Endometrial microvascular endothelial cells (primary cell): ENCODE results near the gene RELL1. TPM values are rescaled to one million over a fixed set of nuclear protein-coding genes. Genes with fewer than 3 reads are reported as not detected.

ENCODE experiments used
- in situ Hi-C: cut with HindIII; loops from 2 replicates; pipeline ENCODE4 v1.10.0; 2017; ENCODE audit warnings: low sequenced_read_pairs, low pct_unique_long_range_greater_than_20kb; ENCODE audit errors: inconsistent ontology term
- total RNA-seq: library from RNA; depleted of rRNA; stranded (reverse); fragments of >200 nt; gene quantifications from one replicate; pipeline ENCODE4 v1.2.3, GENCODE V29; 2015; ENCODE audit errors: inconsistent ontology term

Gene RELL1
- total RNA-seq, 1 donor from 2014 or later: 214 TPM

- in situ Hi-C loops: loop anchor here (5.0 kb wide), 1 partner anchor 37 kb away; the partner anchor contains the start of gene RELL1
These were observed 35.7 kb downstream of the RELL1 start for GRCh38 chr4:37650481-37650880.

- in situ Hi-C loops: no loop called here
These were observed 36.9 kb downstream of the RELL1 start for GRCh38 chr4:37649268-37649667.

- in situ Hi-C loops: no loop called here
These were observed 37.9 kb downstream of the RELL1 start for GRCh38 chr4:37648084-37648817.

DNA sequence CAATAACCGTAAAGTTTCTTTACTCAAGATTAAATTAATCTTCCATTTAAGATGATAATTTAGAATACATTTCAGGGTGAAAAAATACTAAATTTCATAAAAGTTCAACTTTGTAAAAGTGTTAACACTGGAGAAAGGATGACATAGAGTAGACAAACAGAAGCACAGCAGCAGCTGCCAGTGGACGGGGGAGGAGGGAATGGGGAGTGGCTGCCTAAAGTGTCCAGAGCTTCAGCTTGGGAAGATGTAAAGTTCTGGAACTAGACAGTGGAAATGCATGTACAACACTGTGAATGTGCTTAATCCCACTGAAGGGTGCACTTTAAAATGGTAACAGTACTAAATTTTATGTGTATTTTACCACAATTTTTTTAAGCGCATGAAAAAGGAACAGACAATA lies 39.9 kb downstream of the RELL1 start:
- in situ Hi-C loops: no loop called here

- in situ Hi-C loops: no loop called here
These were observed 40.4 kb downstream of the RELL1 start for GRCh38 chr4:37645736-37646135.

GRCh38 chr4:37644962-37645361 lies 41.2 kb downstream of the RELL1 start:
- in situ Hi-C loops: no loop called here

DNA sequence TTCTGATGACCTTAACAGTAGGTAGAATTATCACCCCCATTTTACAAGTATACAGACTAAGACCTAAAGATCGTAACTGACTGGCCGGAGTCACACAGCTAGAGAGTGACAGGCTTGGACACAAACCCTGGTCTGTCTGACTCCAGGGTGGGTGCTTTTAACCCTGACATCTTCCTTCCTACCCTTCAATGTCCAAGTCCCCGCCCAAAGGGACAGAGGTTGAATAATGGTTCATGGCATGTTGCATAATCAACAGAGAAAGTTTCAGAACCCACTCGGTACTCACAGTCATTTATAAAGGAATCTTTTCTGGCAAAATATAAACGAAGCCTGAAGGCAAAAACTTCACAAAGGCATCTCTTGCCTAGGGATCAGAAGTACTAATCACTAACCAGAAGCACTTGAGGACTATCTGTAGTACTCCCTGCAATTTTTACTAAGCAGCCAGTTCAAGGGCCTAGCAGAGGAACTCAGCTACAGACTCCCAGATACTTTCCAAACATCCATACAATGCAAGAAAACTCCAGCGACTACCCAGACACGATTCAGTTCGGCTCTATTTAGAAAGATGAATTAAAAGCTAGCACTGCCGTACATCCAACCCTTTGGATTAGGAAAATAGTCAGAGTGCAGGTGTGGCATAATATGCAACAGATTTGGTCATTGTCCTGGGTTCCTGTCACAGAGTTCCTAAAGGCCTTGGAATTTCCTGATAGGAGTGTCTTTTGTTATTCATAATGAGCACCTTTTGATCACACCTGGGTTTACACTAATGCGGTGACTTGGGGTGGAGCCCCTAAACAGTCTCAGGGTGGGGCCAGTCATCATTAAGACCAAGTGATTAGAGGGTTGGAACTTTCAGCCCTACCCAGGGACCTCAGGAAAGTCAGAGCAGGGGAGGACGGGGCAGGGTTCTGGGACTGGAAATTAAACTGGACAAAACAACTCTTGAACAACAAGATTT lies 44.0 kb downstream of the RELL1 start:
- in situ Hi-C loops: no loop called here

GRCh38 chr4:37641352-37641751 lies 44.8 kb downstream of the RELL1 start:
- in situ Hi-C loops: no loop called here

DNA sequence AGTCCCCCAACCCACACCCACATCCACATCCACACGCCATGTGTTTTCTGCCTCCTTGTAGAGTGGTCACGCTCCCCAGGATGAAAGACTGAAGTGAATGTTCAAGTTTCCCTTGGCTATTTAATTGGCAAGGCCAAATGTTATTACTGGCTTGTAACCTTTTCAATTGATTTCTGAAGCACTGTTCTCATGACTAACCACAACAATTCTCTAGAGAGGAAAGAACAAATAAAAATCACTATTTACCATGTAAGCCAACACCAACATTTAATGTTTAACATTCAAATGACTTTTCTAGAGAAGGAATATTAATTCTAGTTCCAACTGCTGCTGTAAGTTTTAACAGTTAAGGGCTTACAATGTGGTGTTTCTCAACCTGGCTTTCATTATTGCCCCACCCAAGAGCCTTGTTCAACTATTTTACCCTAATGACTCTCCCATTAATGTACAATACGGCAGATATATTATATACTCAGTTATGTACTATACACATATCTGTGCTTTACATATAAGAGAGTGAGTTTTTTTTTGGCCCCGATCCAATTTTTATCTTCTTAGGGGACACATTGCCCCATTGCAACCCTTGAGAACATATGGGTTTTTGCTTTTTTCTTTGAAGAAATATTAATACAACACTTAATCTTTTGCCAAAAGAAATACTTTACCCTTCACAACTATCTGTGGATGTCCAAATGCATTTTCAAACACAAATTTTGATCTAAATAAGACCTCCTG lies 46.5 kb downstream of the RELL1 start:
- in situ Hi-C loops: no loop called here

DNA sequence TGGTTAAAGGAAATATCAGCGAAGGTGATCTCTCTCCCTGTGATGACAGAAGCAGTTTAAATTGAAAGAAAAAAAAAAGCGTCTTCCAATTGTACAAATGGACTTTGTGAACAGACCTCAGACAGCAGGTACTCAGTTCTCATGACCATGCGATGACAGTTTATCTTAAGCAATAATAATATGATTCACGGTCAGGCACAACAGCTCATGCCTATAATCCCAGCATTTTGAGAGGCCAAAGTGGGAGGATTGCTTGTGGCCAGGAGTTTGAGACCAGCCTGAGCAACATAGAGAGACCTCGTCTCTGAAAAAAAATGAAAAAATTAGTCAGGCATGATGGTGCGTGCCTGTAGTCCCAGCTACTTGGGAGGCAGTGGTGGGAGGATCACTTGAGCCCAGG lies 51.0 kb downstream of the RELL1 start:
- in situ Hi-C loops: no loop called here

DNA sequence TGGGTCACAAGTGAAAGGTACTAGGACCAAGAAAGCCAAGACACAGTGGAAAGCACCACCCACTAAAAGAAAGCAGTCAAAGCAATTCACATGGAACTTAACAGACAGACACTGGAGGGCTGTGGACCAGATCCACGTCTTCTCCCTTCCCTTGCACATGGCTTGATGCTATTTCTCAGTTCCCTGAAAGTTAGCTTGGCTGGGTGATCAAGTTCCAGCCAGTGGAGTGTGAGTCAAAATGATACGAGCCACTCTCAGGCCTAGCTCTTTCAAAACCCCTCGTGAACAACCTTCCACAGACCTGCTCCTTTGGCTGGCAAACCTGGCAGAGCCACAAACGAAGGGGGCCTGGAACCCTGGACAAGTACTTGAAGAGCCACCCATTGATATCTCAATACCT lies 52.0 kb downstream of the RELL1 start:
- in situ Hi-C loops: no loop called here

GRCh38 chr4:37632836-37633235 lies 53.3 kb downstream of the RELL1 start:
- in situ Hi-C loops: no loop called here

DNA sequence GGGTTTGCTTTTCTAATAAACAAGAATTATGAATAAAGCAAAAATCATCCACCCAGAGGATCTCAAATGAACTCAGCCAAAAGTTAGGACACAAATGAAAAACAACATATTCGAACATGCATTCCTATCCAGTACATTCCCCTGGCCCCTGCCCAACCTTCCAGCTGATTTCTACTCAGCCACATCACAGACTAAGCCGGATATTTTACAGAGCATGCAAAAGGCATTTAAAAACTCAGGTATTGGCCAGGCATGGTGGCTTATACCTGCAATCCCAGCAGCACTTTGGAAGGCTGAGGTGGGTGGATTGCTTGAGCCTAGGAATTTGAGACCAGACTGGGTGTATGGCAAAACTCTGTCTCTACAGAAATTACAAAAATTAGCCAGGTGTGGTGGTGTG lies 54.6 kb downstream of the RELL1 start:
- in situ Hi-C loops: no loop called here

GRCh38 chr4:37629713-37630112 lies 56.5 kb downstream of the RELL1 start:
- in situ Hi-C loops: no loop called here

- in situ Hi-C loops: no loop called here
These were observed 57.1 kb downstream of the RELL1 start for GRCh38 chr4:37628977-37629609.

DNA sequence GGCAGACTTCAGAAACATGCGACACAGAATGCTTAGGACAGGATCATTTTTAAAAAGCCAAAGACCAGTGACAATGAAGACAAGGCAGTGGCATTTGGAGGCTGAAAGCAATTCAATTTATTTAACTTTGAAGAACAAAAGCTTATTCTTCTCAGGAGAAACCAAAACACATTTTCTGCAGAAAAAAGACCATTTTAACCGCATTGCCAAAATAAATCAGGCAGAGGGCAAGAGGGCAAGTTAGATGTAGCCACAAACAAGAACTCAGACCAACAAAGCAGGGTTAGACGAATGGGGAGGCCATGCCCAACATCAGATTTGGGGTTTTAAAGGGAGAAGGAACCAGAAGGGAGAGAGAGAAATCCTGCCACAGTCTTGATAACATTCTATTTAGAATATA lies 58.9 kb downstream of the RELL1 start:
- in situ Hi-C loops: no loop called here

DNA sequence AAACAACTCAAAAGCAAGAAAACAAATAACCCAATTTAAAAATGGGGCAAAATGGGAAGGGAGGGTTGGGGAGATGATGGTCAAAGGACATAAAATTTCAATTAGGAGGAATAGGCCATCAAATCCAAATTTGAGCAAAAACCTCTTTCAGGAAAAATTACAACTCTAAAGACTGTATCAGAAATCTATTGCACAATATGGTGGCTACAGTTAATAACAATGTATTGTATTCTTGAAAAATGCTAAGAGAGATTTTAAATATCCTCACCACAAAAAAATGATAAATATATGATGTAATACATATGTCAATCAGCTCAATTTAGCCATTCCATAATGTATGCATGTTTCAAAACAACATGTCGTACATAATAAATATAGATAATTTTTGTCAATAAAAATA lies 60.7 kb downstream of the RELL1 start:
- in situ Hi-C loops: no loop called here

DNA sequence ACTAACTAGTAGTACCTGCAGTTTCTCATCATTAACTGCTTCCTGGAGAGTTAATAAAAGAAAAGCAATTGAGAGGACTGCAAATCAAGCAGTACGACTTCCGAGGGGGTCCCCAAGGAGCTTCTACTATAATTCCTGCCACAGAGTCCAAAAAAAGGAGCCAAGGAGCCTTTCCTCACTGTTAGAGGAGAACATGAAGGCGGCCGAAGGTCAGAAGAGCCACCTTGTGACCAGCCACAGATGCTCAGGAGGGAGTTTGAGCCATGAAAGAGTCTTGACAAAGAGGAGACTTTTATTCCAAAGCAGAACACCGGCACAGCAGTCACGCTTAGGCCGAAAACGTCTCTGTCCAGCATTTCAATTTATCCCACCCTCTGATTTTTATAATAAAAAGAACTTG lies 62.2 kb downstream of the RELL1 start:
- in situ Hi-C loops: no loop called here

- in situ Hi-C loops: no loop called here
These were observed 63.1 kb downstream of the RELL1 start for GRCh38 chr4:37623125-37623524.
